IMR-90 (cell line): ENCODE data around the gene LDLRAD3. TPM values are rescaled to one million over a fixed set of nuclear protein-coding genes. Genes with fewer than 3 reads are reported as not detected.

Experiments
- ATAC-seq: fragments of 200-7000 bp; cut with Tn5 transposase; 2 replicates; pipeline ENCODE4 v1.9.1; 2020; ENCODE audit warnings: low read depth, mild to moderate bottlenecking, moderate library complexity
- BruUV-seq: library from RNA; stranded (reverse); fragments of 400-500 nt; replicated peaks from 2 replicates; lab custom pipeline; 2021; lab: Mats Ljungman, UMichigan
- CTCF ChIA-PET: fragments of 300-600 bp; formaldehyde crosslinking; extraction: SDS; loops from one replicate; lab custom pipeline; 2021; ENCODE audit warnings: antibody characterized with exemption; lab: Yijun Ruan, JAX
- POLR2A ChIA-PET: fragments of 300-600 bp; sonication (Branson Sonifier 250); formaldehyde crosslinking; loops from one replicate; lab custom pipeline; 2022; ENCODE audit warnings: antibody characterized with exemption; ENCODE audit not compliant: unreplicated experiment; lab: Charles Lee
- DNase-seq: peaks from one replicate; pipeline ENCODE4 v3.0.0; 2013
- H2AFZ ChIP-seq: replicated peaks from 2 replicates; pipeline ENCODE3; 2013; ENCODE audit warnings: low read length, mild to moderate bottlenecking; ENCODE audit not compliant: poor library complexity
- H2AK5ac ChIP-seq: 2 replicates; pipeline ENCODE4 v1.6.1; 2013; ENCODE audit warnings: low read depth, low read length, inconsistent platforms
- H2AK9ac ChIP-seq: replicated peaks from 2 replicates; pipeline ENCODE3; 2013; ENCODE audit warnings: mild to moderate bottlenecking, low read depth, low read length, moderate library complexity; ENCODE audit not compliant: poor library complexity
- H2BK120ac ChIP-seq: 2 replicates; pipeline ENCODE4 v1.6.1; 2013; ENCODE audit warnings: low read depth, low read length, inconsistent platforms
- H2BK15ac ChIP-seq: 3 replicates; pipeline ENCODE4 v1.6.1; 2013; ENCODE audit warnings: low read depth, low read length, inconsistent platforms
- H2BK20ac ChIP-seq: 2 replicates; pipeline ENCODE4 v1.6.1; 2013; ENCODE audit warnings: low read depth, mild to moderate bottlenecking, inconsistent platforms, low read length, moderate library complexity
- H2BK5ac ChIP-seq: 2 replicates; pipeline ENCODE4 v1.6.1; 2013; ENCODE audit warnings: mild to moderate bottlenecking, low read depth, low read length, inconsistent platforms; ENCODE audit not compliant: poor library complexity, severe bottlenecking
- H3K14ac ChIP-seq: replicated peaks from 2 replicates; pipeline ENCODE4 v1.6.1; 2013; ENCODE audit warnings: low read depth, low read length, inconsistent platforms
- H3K18ac ChIP-seq: 2 replicates; pipeline ENCODE4 v1.6.1; 2013; ENCODE audit warnings: low read depth, low read length, control low read depth
- H3K23ac ChIP-seq: 2 replicates; pipeline ENCODE4 v1.6.1; 2013; ENCODE audit warnings: low read depth, low read length, inconsistent platforms
- H3K27ac ChIP-seq: 2 replicates; pipeline ENCODE4 v1.5.1; 2013; ENCODE audit warnings: mild to moderate bottlenecking, control low read depth, low read length; ENCODE audit not compliant: insufficient read depth
- H3K27me3 ChIP-seq: 2 replicates; pipeline ENCODE4 v1.6.1; 2013; ENCODE audit warnings: low read length; ENCODE audit not compliant: control insufficient read depth, insufficient read depth
- H3K36me3 ChIP-seq: 2 replicates; pipeline ENCODE4 v1.6.1; 2013; ENCODE audit warnings: low read length, mixed read lengths; ENCODE audit not compliant: control insufficient read depth, insufficient read depth
- H3K4ac ChIP-seq: 2 replicates; pipeline ENCODE4 v1.6.1; 2013; ENCODE audit warnings: low read depth, low read length, inconsistent platforms
- H3K4me1 ChIP-seq: 2 replicates; pipeline ENCODE4 v1.6.1; 2013; ENCODE audit warnings: low read length, mixed read lengths; ENCODE audit not compliant: control insufficient read depth, insufficient read depth
- H3K4me2 ChIP-seq: 2 replicates; pipeline ENCODE4 v1.6.1; 2013; ENCODE audit warnings: low read depth, mild to moderate bottlenecking, control low read depth, low read length, moderate library complexity
- H3K4me3 ChIP-seq: 2 replicates; pipeline ENCODE4 v1.5.1; 2013; ENCODE audit warnings: low read depth, mild to moderate bottlenecking, control low read depth, low read length, moderate library complexity; ENCODE audit not compliant: insufficient read depth
- H3K56ac ChIP-seq: 2 replicates; pipeline ENCODE4 v1.6.1; 2013; ENCODE audit warnings: low read length, inconsistent platforms; ENCODE audit not compliant: insufficient read depth; ENCODE audit errors: extremely low read depth
- H3K79me1 ChIP-seq, 2 experiments: 2 replicates each; pipeline ENCODE4 v1.6.1; 2013; ENCODE audit warnings: low read length in 2 of 2, inconsistent platforms in 1 of 2, low read depth in 1 of 2
- H3K9ac ChIP-seq: 2 replicates; pipeline ENCODE4 v1.6.1; 2013; ENCODE audit warnings: low read depth, low read length, control low read depth
- H3K9me1 ChIP-seq: 2 replicates; pipeline ENCODE4 v1.6.1; 2013; ENCODE audit warnings: low read length, inconsistent platforms; ENCODE audit not compliant: insufficient read depth
- H3K9me3 ChIP-seq: 2 replicates; pipeline ENCODE4 v1.6.1; 2013; ENCODE audit warnings: low read length; ENCODE audit not compliant: control insufficient read depth, insufficient read depth
- H4K20me1 ChIP-seq: 2 replicates; pipeline ENCODE4 v1.6.1; 2013; ENCODE audit warnings: low read length, inconsistent platforms; ENCODE audit not compliant: insufficient read depth
- H4K5ac ChIP-seq: 2 replicates; pipeline ENCODE4 v1.6.1; 2013; ENCODE audit warnings: mild to moderate bottlenecking, low read depth, low read length, control low read depth
- H4K8ac ChIP-seq, 2 experiments: 2 replicates each; pipeline ENCODE4 v1.6.1; 2013; ENCODE audit warnings: low read depth in 2 of 2, low read length in 2 of 2, control low read depth in 1 of 2, inconsistent platforms in 1 of 2
- H4K91ac ChIP-seq: 2 replicates; pipeline ENCODE4 v1.6.1; 2013; ENCODE audit warnings: low read depth, low read length, inconsistent platforms; ENCODE audit not compliant: insufficient read depth
- CEBPB ChIP-seq: IDR thresholded peaks from 2 replicates; pipeline ENCODE4 v1.6.1; 2012; ENCODE audit warnings: low read depth, low read length, improper control_type of control experiment
- CTCF ChIP-seq: conservative IDR thresholded peaks from 2 replicates; pipeline ENCODE4 v1.5.1; 2012; ENCODE audit warnings: mild to moderate bottlenecking, low read depth, low read length, improper control_type of control experiment
- MAFK ChIP-seq: IDR thresholded peaks from 2 replicates; pipeline ENCODE4 v1.6.1; 2012; ENCODE audit warnings: low read depth, low read length, improper control_type of control experiment
- MAZ ChIP-seq: IDR thresholded peaks from 2 replicates; pipeline ENCODE4 v1.6.1; 2012; ENCODE audit warnings: low read depth, mild to moderate bottlenecking, low read length, improper control_type of control experiment, moderate library complexity, borderline replicate concordance
- POLR2A ChIP-seq: IDR thresholded peaks from 2 replicates; pipeline ENCODE4 v1.6.1; 2012; ENCODE audit warnings: mild to moderate bottlenecking, low read depth, low read length
- RCOR1 ChIP-seq: IDR thresholded peaks from 2 replicates; pipeline ENCODE4 v1.6.1; 2012; ENCODE audit warnings: mild to moderate bottlenecking, low read length, improper control_type of control experiment; ENCODE audit not compliant: insufficient replicate concordance
- RFX5 ChIP-seq: IDR thresholded peaks from 2 replicates; pipeline ENCODE4 v1.8.0; 2012; ENCODE audit warnings: low read depth, mild to moderate bottlenecking, low read length, moderate library complexity
- WGBS, 2 experiments: methylation state at CpG; one replicate each; pipeline versions ENCODE4 v1.1.5 to v1.1.7; 2013; ENCODE audit warnings: missing lambda C conversion rate in 2 of 2; ENCODE audit not compliant: insufficient read length in 1 of 2; ENCODE audit errors: extremely low coverage in 2 of 2; 5-methylcytosine and 5-hydroxymethylcytosine counted together
- dilution Hi-C: fragments of 300-500 bp; cut with HindIII; formaldehyde crosslinking; loops from one replicate; pipeline ENCODE4 v1.14.3; 2018; ENCODE audit warnings: low sequenced_read_pairs; ENCODE audit not compliant: unreplicated experiment
- in situ Hi-C: fragments of 300-500 bp; cut with MboI; formaldehyde crosslinking; loops from 3 replicates; pipeline ENCODE4 v1.14.3; 2019; ENCODE audit warnings: low sequenced_read_pairs, inconsistent platforms, mixed read lengths
- intact Hi-C: fragments of 100-400 bp; cut with micrococcal nuclease; formaldehyde crosslinking; loops from 2 replicates; pipeline ENCODE4 v1.10.0; 2022
- polyA plus RNA-seq, 3 experiments: library from polyadenylated mRNA; depleted of rRNA; stranded (reverse); fragments of >200 nt; gene quantifications; 2 replicates each; pipeline ENCODE4 v1.2.3, GENCODE V29; 2012; ENCODE audit warnings: low replicate concordance in 1 of 3
- total RNA-seq: library from RNA; depleted of rRNA; stranded (reverse); fragments of >200 nt; gene quantifications from 2 replicates; pipeline ENCODE4 v1.2.3, GENCODE V29; 2012

LDLRAD3 gene
- total and polyA plus RNA-seq, 2 of the 4 experiments (the other 2 are of a cell fraction) = 2.7 to 6.4 TPM

GRCh38 chr11:35909511-35910265 is 34.2 kb upstream of the LDLRAD3 start:
- H4K91ac ChIP-seq = no peak overlapping the region
- H3K4me2 ChIP-seq = no peak overlapping the region
- H2AK9ac ChIP-seq = no peak overlapping the region
- intact Hi-C loops (no loop called here), dilution Hi-C loops (no loop called here), in situ Hi-C loops (no loop called here)
- no peak overlapping the region for H3K23ac ChIP-seq
- DNase-seq (no peak), ATAC-seq (no peak)
- POLR2A ChIA-PET = no interaction called here
- TF ChIP-seq POLR2A = no peak
- TF ChIP-seq CTCF = no peak
- TF ChIP-seq RFX5 = no peak
- no peak for TF ChIP-seq RCOR1
- TF ChIP-seq MAZ = no peak
- TF ChIP-seq MAFK = no peak
- no peak for TF ChIP-seq CEBPB
- no peak overlapping the region for H2AFZ ChIP-seq
- H2BK20ac ChIP-seq = no peak overlapping the region
- no peak overlapping the region for H2BK120ac ChIP-seq
- H3K4me3 ChIP-seq = no peak overlapping the region
- WGBS, 2 experiments = no CpG with 5 or more reads among the region's 3 CpGs
- H3K4ac ChIP-seq = no peak overlapping the region
- H3K56ac ChIP-seq = no peak overlapping the region
- no peaks in the 10 kb centered on the region for H4K20me1 ChIP-seq
- H3K79me1 ChIP-seq = no peaks in the 10 kb centered on the region
- peaks cover 3% of the 10 kb centered on the region for H3K27me3 ChIP-seq
- H2BK5ac ChIP-seq = no peak overlapping the region
- no peak overlapping the region for H4K5ac ChIP-seq
- no peak overlapping the region for H2BK15ac ChIP-seq
- CTCF ChIA-PET = no interaction called here
- no peak overlapping the region for H2AK5ac ChIP-seq
- H3K9me1 ChIP-seq = no peaks in the 10 kb centered on the region
- H3K36me3 ChIP-seq = no peaks in the 10 kb centered on the region
- H3K9me3 ChIP-seq = no peaks in the 10 kb centered on the region
- H3K27ac ChIP-seq = no peak overlapping the region
- H3K4me1 ChIP-seq = no peaks in the 10 kb centered on the region
- H4K8ac ChIP-seq = no peak overlapping the region
- no TSS peak for BruUV-seq
- H3K9ac ChIP-seq = no peak overlapping the region
- H3K14ac ChIP-seq = no peak overlapping the region
- no peak overlapping the region for H3K18ac ChIP-seq
